HS-5 (cell line): ENCODE results near the gene IL34.

Experiments used
- DNase-seq: peaks from one replicate; pipeline ENCODE4 v3.0.0-alpha.2; 2012; ENCODE audit warnings: low read depth

The IL34 gene

DNA sequence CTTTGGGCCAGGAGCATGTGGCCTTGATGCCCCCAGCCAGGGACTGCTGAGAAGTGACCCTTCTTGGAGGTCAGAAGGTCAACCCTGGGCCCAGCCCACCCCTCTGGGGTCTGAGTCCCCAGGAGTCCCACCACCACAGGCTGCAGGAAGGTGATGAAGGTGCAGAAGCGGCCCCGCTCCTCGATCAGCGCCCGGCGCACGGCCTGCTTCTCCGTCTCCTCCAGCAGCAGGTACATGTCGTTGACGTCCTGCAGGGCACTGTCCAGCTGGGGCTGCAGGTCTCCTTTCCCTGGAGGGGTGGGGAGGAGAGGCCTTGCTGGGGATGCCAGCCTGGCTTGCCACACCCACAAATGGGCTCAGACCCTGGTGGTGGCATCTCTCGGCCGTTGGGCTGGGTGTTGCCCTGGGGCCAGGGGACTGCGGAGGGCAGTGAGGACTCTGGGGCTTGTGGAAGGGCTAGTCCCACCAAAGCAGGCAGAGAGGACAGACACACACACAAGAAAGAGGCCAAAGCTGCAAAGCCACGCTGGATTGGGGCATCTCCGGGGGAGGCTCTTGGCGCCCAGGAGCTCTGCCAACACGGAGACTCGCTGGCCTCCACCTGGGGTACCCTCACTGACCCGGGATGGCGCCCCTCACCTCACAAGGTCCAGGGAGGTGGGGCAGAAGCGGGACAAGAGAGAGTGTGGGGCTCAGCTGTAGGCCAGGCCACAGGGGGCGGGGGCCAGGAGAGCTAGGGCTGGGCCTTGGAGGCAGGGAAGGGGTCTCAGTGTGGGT is 31.9 kb downstream of the IL34 start:
- no peak for DNase-seq

DNA sequence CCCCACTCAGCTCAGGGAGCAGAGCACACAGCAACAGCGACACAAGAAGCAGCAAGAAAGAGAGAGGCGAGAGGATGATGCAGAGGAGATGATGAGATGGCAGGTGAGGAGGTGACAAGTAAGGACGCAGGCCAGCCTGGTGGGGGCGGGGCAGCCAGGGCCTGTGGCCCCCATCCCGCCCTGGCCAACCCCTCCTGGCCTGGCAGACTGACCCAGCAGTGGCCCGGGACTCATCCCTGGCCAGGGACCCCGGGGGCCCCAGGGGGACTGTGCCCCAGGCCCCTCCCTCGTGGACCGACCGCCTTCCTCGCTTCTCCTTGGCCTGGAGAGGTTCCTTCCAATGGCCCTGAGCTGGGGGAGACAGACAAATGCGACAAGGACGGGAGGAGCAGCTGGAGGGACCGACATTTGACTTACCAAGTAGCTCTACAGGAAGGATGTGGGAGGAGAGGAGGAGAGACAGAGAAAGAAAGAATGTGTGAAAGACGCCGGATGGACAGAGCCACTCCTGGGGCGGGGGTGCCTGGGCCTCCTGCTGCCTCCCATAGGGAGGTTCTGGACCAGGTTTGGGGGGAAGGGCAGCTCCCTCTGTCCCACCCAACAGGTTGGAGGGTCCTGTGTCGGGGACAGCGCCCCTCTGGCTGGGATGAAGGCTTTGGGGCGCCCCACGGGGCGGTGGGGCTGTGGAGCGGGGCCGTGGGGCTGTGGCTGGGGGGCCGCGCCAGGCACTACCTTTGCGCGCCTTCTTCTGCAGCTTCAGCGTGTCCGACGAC is 32.7 kb downstream of the IL34 start:
- DNase-seq = no peak

DNA sequence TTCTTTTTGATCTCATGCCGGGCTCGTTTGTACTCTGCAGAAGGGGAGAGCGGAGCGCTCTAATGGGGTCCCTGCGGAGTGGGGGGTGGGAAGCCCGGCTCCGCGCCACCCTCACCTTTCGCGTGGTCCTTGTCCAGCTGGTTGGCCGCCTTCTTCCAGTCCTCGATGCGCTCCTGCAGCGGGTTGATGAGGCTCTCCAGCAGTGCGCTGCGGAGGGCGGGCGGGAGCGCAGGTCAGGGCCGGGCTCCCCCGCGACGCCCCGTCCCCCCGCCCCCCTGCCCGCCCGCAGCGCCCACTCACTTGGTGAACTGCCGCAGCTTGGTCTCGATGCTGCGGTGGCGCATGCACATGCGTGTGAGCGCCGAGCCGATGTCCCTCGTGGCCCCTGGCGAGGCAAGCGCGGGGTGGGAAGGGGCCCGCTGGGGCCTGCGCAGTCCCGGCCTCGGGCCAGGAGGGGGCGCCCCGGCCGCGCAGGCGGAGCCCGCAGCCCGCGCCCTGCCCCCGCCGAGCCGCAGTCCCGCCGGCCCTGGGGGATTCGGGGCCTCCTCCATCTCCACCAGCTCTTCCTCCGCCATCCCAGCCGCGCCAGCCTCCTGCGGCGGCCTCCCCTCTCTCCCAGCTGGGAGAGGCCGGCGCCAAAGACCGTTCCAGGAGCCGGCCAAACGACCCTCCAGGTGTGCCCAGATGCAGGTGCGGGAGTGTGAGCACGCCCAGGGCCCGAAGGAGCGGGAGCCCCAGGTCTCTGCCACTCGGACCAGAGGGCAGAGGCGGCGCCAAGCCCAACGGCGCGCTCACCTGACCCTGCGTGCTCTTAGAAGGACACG is 33.5 kb downstream of the IL34 start:
- DNase-seq = no peak

DNA sequence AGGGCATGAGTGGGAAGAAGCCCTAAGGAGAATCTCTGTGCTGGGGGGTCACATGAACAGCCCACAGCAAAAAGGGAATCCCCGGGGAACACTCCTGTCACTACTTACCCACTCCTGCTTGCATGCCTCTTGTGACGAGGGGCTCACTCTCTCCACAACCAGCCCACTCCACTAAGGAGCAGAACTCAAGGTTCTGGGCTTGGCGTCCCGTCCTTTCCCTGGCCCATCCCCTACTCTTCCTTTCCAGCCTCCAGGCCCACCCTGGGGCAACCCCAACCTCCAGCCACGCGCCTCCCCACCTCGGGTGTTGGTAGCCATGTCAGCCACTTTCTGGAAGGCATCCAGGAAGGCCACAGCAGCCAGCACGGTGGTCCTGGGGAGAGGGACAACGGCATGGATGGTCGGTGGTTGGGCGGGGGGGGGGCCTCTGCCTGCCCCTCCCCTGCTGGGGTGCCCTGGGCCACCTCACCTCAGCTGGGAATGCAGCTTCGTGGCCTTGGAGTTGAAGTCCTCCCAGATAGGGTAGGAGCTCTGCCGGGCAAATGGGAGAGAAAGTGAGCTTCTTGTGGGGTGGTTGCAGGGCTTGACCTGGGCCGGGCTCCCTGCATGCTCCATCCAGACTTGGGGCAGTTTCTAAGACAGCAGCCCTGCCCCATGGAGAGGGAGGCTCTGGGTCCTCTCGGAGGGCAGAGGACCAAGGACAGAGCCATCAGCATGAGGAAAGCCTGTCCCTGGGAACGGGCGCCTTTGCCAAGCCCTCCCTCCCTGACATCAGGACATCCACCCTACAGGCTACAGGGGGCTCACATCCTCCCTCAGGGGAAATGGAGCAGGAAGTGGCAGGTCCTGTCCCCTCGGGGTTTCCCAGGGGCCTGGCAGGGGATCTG is 34.4 kb downstream of the IL34 start:
- no peak for DNase-seq

DNA sequence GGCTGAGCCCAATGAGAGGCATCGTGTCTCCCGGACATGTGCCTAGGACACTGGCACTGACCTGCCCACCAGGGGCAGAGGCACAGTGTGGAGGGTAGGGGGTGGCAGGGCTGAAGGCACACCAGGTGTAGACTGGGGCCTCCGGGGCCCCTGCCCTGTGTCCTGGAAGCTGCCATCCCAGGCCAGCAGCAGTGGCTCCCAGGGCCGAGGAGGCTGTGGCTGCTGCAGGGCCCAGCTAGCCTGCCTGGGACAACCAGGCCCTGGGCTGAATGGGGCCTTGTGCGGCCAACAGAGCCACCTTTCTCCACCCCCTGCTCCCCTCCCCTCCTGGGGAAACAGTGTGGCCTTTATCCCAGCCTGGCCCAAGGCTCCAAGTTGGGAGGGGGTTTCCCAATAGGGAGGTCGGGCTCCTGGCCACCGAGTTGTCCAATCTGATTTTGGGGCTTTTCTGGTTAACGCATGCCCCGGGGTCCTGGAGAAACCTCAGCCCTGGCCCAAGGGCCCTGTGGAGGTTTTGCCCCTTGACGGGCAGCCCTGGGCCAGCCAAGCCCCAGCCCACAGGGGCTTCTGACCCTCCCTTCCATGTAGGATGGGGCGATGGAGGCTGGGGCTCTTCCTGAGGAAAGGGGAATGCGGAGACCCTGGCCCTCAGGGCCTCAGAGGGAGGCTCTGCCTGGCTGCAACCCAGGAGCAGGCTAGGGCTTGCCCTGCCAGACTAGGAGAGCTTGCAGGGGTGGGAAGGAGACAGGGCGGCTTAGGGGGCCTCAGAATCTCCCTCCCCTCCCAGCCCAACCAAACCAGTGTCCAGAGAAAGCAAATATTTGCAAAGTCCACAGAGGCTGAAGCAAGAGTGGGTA is 35.3 kb downstream of the IL34 start:
- no peak for DNase-seq

DNA sequence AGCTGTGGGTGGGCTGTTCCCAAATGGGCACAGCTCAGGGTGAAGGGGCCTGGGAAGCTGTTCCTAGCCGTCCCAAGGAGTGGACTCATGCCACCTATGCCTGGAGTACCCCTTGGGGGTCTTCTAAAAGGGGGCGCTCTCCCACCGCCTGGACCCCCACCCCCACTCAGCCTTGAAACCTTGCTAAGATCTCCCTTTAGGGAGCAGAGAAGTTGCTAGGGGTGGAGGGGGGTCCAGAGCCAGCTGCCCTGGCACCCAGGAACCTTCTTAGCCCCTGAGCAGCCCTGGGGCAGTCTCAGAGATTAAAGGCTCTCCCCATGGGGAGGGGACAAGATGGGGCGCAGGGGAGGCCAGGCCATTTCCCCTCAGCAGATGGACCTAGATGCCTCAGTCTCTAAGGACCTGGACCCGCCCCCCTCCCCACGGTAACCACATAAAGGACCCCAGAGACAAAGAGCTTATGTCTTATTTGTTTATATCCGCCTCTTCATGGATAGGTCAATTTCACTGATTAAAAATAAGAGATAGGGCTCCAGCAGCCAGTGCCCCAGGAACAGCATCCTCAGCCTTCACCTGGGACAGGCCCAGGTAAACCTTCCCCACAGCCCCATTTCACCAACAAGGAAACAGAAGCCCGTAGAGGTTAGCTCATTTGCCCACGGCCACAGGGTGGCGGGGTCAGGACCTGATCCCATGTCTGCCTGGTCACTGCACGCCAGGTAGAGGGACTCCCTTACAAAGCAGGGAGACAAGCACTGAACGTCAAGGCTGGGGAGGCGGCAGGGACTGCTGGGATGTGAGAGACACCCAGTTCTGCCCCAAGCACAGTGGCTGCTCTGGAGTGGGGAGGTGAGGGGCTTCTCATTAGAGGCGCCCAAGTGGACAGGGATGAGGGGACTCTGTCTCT is 36.1 kb downstream of the IL34 start:
- no peak for DNase-seq

DNA sequence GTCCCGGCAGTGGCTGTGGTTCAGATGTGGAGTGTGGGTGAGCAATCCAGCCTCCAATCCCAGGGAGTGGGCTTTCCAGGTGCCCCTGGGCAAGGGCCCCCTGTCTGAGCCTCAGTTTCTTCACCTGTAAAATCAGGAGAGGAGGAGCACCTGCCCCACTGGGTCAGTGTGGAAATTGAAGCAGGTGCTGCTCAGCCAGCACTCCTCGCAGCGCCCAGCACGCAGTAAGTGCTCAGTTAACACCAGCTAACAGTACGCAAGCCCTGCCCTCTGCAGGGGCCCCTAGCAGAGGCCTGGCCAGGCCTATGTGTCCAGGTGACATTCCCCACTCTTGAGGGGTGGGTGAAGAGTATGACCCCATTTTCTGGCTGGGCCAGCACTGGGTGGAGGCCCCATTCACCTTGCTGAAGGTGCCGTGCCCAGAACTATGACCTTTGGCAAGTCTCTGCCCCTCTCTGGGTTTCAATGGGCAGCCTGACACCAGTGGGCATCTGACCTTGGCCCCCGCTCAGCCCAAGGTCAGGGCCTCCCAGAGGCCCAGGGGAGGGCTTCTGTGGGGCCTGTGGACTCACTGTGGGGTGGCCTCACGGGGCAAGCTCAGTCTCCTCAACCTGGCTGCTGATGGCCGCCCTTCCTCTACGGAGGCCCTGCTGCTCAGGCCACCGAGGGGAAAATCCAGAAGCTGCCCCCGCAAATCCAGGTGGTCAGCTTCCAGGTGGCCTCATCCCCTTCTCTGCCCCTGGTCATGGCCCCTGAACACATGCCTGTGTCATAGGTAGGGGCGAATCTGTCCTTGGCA is 37.0 kb downstream of the IL34 start:
- no peak for DNase-seq

DNA sequence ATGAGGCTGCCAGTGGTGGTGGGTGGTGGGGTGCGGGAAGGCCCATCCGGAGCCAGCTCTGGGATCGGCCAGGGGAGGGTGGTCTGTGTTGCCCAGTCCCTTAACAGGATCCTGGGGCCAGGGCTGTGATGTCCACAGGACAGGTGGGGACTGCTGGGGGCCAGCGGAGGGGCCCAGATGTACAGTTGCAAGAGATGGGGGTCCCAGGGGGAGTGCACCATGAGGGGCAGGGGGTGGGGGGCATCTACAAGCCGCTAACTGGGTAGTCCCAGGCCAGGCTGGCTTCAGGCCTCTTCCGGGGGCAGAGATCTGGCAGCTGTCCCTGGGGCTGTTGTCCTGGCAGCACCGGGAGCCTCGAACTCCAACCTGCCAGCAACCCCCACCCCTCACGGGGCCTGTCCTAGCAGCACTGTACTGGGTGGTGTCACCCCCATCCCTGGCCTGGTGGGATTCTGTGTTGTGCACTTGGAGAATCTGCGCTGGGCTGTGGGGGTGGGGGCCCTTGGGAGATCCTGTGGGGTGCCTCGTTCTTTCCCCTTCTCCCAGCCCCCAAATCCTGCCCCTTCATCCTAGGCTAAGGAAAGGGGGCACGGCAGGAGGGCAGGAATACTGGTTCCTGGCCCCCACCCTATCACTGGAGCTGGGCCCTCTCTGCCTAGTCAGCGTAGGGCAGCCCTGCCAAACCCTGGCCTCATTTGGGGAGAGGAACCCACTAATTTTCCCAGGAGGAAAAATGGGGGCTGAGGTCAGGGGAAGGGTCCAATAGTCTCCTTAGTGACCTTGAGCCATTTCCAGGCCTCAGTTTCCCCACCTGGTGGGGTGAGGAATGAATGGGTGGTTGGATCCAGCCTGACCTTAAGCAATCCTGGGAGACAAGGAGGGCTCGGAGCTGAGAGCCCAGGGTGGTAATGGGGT is 38.0 kb downstream of the IL34 start:
- no peak for DNase-seq

DNA sequence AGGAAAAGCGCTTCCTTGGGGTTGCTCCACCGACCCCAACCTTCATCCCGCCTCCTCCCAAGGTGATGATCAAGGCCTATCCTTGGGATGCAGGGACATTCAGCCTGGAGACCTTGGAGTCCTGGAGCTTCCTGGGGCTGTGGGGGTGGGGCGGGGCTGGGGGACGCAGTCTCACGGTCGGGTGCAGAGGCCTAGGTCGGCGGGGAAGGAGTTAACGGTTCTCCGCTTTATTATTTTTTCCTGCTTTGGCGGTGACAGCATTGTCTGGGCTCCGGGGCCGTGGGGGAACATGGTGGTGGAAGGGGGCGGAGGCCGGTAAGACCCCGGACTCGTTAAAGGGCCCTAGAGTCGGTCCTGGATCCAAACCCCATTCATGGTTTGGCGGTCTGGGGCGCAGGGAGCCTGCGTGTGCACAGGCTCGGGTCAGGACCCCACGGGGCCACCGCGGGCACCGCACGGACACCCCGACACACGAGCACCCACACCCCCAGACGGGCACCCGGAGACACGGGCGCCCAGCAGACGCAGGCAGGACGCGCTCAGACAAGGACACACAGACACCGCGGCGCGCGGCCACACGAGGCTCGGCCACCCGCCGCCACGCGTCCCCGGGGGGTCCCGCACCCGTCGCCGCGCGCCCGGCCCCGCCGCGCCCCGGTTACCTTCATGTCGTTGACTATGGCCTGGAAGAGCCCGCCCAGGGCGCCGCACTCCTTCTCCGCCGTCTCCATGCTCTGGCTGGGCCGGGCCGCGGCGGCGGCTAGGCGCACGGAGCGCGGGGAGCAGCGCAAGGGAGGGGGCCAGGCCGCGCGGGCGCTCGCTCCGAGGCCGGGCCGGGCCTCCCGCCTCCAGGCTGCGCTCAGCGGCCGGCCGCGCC is 38.9 kb downstream of the IL34 start:
- no peak for DNase-seq

DNA sequence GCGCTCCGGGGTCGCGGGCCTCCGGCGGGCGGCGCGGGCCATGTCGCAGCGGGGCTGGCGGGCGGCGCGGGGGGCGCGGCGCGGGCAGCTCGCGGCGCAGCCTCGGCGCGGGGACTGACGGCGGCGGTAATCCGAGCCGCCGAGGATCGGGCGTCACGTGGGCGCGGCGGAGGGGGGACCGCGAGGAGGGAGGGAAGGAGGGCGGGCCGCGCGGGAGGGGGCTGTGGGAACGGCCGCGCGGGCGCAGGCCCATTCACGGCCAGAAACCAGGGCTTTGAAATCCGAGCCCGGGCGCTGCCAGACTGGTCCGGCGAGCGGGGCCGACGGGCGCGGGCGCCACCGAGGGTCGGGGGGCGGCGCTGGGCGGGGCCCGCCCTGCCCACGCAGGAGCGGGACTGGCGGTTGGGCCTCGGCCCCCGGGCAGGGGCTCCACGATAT is 39.6 kb downstream of the IL34 start, which contains the start of gene MTSS2:
Gene MTSS2 (minus strand): TSS at position 116 of the 438 bp plus-strand sequence. CDS start 262 bp downstream, outside the sequence.
- no peak for DNase-seq

DNA sequence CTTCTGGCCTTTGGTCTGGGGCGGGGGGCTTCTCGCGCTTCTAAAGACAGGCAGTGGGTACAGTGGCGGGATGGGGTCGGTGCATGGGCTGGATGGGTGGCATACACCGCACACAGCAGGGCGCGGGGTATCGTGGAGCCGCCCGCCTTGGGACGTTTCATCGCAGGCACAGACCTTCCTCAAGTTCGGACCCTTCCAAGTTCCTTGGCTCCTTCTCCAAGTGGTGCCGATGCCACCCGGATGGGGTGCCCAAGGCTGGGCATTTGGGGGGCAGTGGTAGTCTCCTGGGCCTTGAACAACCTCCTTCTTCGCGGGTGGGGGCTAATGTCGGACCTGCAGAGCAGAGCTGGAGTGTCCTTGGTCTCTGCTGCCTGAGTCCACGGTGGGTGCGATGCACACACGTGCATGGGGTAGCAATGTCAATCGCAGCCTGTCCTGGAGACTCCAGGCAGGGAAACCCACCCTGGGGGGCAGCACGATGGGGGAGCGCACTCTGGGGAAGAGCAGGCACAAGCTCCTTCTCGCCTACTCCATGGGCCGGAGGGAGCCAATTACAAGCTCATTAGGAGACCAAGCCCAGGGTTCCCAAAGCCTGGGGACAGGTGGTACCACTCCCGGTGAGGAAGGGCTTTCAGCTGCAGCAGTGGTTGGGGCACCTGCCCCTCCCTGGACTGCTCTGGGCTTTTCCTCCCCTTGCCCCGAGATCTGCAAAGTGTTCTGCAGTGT is 40.2 kb downstream of the IL34 start:
- no peak for DNase-seq

DNA sequence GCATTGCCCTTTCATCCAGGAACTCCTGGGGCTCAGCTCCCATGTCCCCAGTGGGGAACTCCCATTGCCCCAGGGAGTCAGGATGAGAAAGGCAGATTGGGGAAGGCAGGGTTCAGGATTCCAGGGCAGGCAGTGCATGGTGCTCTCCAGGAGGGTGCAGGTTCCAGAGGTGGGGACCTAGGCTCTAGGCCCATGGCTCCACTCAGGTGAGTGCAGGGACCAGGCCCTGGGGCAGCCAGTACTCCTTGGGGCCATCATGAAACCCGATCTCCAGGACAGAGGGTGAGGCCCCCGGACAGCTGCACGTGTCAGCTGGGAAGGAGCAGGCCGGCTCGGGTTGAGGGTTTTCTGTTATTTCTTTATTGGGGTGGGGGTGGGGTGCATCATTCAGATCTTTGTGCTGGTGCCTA is 40.7 kb downstream of the IL34 start:
- no peak for DNase-seq

DNA sequence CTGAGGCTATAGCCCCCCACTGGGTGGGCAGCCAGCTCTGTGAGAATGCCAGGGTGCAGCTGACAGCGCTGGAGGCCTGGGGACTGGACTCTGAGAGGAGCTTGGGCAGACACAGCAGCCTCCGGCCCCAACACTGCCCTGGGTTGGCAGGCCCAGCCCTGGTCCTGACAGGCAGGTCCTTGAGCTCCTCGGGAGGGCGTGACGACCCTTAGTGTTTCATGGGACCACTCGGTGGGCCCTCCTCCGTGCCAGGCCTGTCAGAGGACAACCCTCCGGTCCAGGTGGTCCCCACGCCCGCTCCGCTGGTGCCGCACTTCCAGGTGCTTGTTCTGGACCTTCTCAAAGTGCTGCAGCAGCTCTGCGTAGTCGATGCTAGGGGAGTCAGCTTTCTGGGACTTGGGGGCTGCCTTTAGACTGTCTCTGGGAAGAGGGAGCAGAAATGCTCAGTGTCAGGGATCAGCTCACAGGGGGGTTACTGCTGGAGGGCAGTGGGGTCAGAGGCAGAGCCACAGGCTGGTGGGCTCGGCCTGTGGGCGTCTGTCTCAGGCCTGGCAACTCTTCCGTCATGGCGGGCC is 41.4 kb downstream of the IL34 start:
- no peak for DNase-seq

DNA sequence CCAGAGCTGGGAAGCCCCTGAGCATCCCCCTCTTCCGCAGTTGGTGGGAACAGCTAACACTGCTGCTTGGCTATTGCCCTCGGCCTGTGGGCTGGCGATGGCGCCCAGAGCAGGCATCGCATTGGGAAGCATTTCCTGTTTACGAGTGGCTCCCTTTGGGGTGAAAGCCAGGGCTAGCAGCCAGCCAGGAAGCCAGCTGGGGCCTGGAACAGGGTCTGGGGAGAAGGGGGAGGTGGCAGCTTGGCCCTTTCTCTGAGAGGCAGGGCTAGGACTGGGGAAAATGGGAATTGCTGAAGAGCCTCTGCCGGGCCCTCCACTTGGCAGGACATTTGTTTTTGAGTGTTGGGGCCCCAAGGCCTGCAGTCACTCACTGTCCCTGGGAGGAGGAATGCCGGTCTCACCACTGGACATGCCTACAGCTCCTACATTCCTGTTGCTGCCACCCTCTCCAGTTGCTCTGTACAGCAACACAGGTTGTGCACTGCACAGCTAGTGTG is 41.9 kb downstream of the IL34 start:
- DNase-seq = no peak
